ENCODE measurements around the gene NAT8L. TPM values are rescaled to one million over a fixed set of nuclear protein-coding genes. Genes with fewer than 3 reads are reported as not detected.

The NAT8L gene
- total RNA-seq, 1 donor: 0.10 TPM

- no peak overlapping the region for H3K4me3 ChIP-seq (ENCODE audit: low read length)
- peaks cover 29% of the 10 kb centered on the region for H3K27me3 ChIP-seq (ENCODE audit: insufficient read depth, low read length)
- no peaks in the 10 kb centered on the region for H3K9me3 ChIP-seq (ENCODE audit: low read depth, low read length)
- H3K4me1 ChIP-seq (ENCODE audit: insufficient read depth, low read length): no peaks in the 10 kb centered on the region
Measured at GRCh38 chr4:2057382-2058065, 1.6 kb upstream of the NAT8L start.

- Histone ChIP-seq H3K9me3 (ENCODE audit: low read depth, low read length) (no peaks in the 10 kb centered on the region), H3K4me3 (ENCODE audit: low read length) (no peak overlapping the region), H3K4me1 (ENCODE audit: insufficient read depth, low read length) (no peaks in the 10 kb centered on the region), H3K27me3 (ENCODE audit: insufficient read depth, low read length) (peaks cover 29% of the 10 kb centered on the region)
Measured at GRCh38 chr4:2058264-2059045, 672 bp upstream of the NAT8L start.

- Histone ChIP-seq H3K27me3 (ENCODE audit: insufficient read depth, low read length) (peaks cover 25% of the 10 kb centered on the region), H3K9me3 (ENCODE audit: low read depth, low read length) (no peaks in the 10 kb centered on the region), H3K4me3 (ENCODE audit: low read length) (no peak overlapping the region), H3K4me1 (ENCODE audit: insufficient read depth, low read length) (no peaks in the 10 kb centered on the region)
Measured at GRCh38 chr4:2059726-2060602, 837 bp downstream of the NAT8L start.

GRCh38 chr4:2060611-2061185 is 1.6 kb downstream of the NAT8L start:
- no peaks in the 10 kb centered on the region for H3K4me1 ChIP-seq (ENCODE audit: insufficient read depth, low read length)
- peaks cover 20% of the 10 kb centered on the region for H3K27me3 ChIP-seq (ENCODE audit: insufficient read depth, low read length)
- no peak overlapping the region for H3K4me3 ChIP-seq (ENCODE audit: low read length)
- H3K9me3 ChIP-seq (ENCODE audit: low read depth, low read length): no peaks in the 10 kb centered on the region

- Histone ChIP-seq H3K27me3 (ENCODE audit: insufficient read depth, low read length) (peaks cover 17% of the 10 kb centered on the region), H3K4me3 (ENCODE audit: low read length) (no peak overlapping the region), H3K4me1 (ENCODE audit: insufficient read depth, low read length) (no peaks in the 10 kb centered on the region), H3K9me3 (ENCODE audit: low read depth, low read length) (no peaks in the 10 kb centered on the region)
Measured at GRCh38 chr4:2061186-2062131, 2.3 kb downstream of the NAT8L start.

GRCh38 chr4:2062168-2062807 is 3.2 kb downstream of the NAT8L start:
- Histone ChIP-seq H3K4me3 (ENCODE audit: low read length) (no peak overlapping the region), H3K4me1 (ENCODE audit: insufficient read depth, low read length) (no peaks in the 10 kb centered on the region), H3K9me3 (ENCODE audit: low read depth, low read length) (no peaks in the 10 kb centered on the region), H3K27me3 (ENCODE audit: insufficient read depth, low read length) (peaks cover 9% of the 10 kb centered on the region)

- H3K4me1 ChIP-seq (ENCODE audit: insufficient read depth, low read length): no peaks in the 10 kb centered on the region
- H3K27me3 ChIP-seq (ENCODE audit: insufficient read depth, low read length): peaks cover 3% of the 10 kb centered on the region
- H3K4me3 ChIP-seq (ENCODE audit: low read length): no peak overlapping the region
- H3K9me3 ChIP-seq (ENCODE audit: low read depth, low read length): no peaks in the 10 kb centered on the region
Measured at GRCh38 chr4:2062808-2063524, 3.8 kb downstream of the NAT8L start.

GRCh38 chr4:2063557-2064275 is 4.6 kb downstream of the NAT8L start:
- H3K4me3 ChIP-seq (ENCODE audit: low read length): no peak overlapping the region
- no peaks in the 10 kb centered on the region for H3K27me3 ChIP-seq (ENCODE audit: insufficient read depth, low read length)
- H3K4me1 ChIP-seq (ENCODE audit: insufficient read depth, low read length): no peaks in the 10 kb centered on the region

GRCh38 chr4:2064276-2064991 is 5.3 kb downstream of the NAT8L start:
- no peaks in the 10 kb centered on the region for H3K4me1 ChIP-seq (ENCODE audit: insufficient read depth, low read length)
- no peak overlapping the region for H3K4me3 ChIP-seq (ENCODE audit: low read length)
- H3K9me3 ChIP-seq (ENCODE audit: low read depth, low read length): no peaks in the 10 kb centered on the region
- H3K27me3 ChIP-seq (ENCODE audit: insufficient read depth, low read length): no peaks in the 10 kb centered on the region

More at GRCh38 chr4:2063557-2064275, 4.6 kb downstream of the NAT8L start:
- no peaks in the 10 kb centered on the region for H3K9me3 ChIP-seq (ENCODE audit: low read depth, low read length)

GRCh38 chr4:2065106-2065930 is 6.2 kb downstream of the NAT8L start:
- H3K9me3 ChIP-seq (ENCODE audit: low read depth, low read length): no peaks in the 10 kb centered on the region
- no peak overlapping the region for H3K4me3 ChIP-seq (ENCODE audit: low read length)
- H3K27me3 ChIP-seq (ENCODE audit: insufficient read depth, low read length): no peaks in the 10 kb centered on the region
- H3K4me1 ChIP-seq (ENCODE audit: insufficient read depth, low read length): no peaks in the 10 kb centered on the region

GRCh38 chr4:2066011-2066551 is 7.0 kb downstream of the NAT8L start:
- no peaks in the 10 kb centered on the region for H3K9me3 ChIP-seq (ENCODE audit: low read depth, low read length)

More at GRCh38 chr4:2066011-2066551, 7.0 kb downstream of the NAT8L start:
- Histone ChIP-seq H3K4me1 (ENCODE audit: insufficient read depth, low read length) (no peaks in the 10 kb centered on the region), H3K27me3 (ENCODE audit: insufficient read depth, low read length) (no peaks in the 10 kb centered on the region), H3K4me3 (ENCODE audit: low read length) (no peak overlapping the region)

Data from mononuclear cell (primary cell).